Measurements from ENCODE around the gene DNAJB5. TPM values are rescaled to one million over a fixed set of nuclear protein-coding genes. Genes with fewer than 3 reads are reported as not detected.

The DNAJB5 gene
- polyA plus RNA-seq, 1 experiment = 5.1 TPM

- H3K9me3 ChIP-seq (ENCODE audit: control insufficient read depth, insufficient read depth, low read length) = peaks cover 5% of the 10 kb centered on the region
- H3K27ac ChIP-seq (ENCODE audit: low read depth, low read length) = no peak overlapping the region
- DNase-seq (ENCODE audit: low read depth, low spot score) = no peak
- H3K27me3 ChIP-seq (ENCODE audit: control insufficient read depth, insufficient read depth, low read length) = no peaks in the 10 kb centered on the region
- ChIA-PET POLR2A (no interaction called here), CTCF (interaction anchor here (0.9 kb wide), 1 partner anchor 21 kb away, joined by 3 read pairs; no protein-coding TSS in a partner anchor)
- H3K4me3 ChIP-seq (ENCODE audit: low read depth, low read length) = no peak overlapping the region
- TF ChIP-seq CTCF (IDR thresholded peaks at IDR 0.05; ENCODE audit: low read depth, low read length) = no peak
Measured at GRCh38 chr9:35029852-35030251, 40.3 kb downstream of the DNAJB5 start.

- peaks cover 5% of the 10 kb centered on the region for H3K9me3 ChIP-seq (ENCODE audit: control insufficient read depth, insufficient read depth, low read length)
- ChIA-PET POLR2A (interaction anchor here (0.6 kb wide), 1 partner anchor 36 kb away, joined by 9 read pairs; no protein-coding TSS in a partner anchor), CTCF (interaction anchor here (0.9 kb wide), 1 partner anchor 133 kb away, joined by 3 read pairs; no protein-coding TSS in a partner anchor)
- DNase-seq (ENCODE audit: low read depth, low spot score) = no peak
- no peak overlapping the region for H3K4me3 ChIP-seq (ENCODE audit: low read depth, low read length)
- H3K27ac ChIP-seq (ENCODE audit: low read depth, low read length) = no peak overlapping the region
- TF ChIP-seq CTCF (IDR thresholded peaks at IDR 0.05; ENCODE audit: low read depth, low read length) = no peak
- no peaks in the 10 kb centered on the region for H3K27me3 ChIP-seq (ENCODE audit: control insufficient read depth, insufficient read depth, low read length)
Measured at GRCh38 chr9:35033101-35033500, 43.6 kb downstream of the DNAJB5 start.

GRCh38 chr9:35035851-35036701 lies 46.5 kb downstream of the DNAJB5 start:
- Histone ChIP-seq H3K4me3 (ENCODE audit: low read depth, low read length) (peak overlapping the region; percentile 37), H3K9me3 (ENCODE audit: control insufficient read depth, insufficient read depth, low read length) (no peaks in the 10 kb centered on the region; the same call in 1 of the 2 replicates), H3K27me3 (ENCODE audit: control insufficient read depth, insufficient read depth, low read length) (no peaks in the 10 kb centered on the region), H3K27ac (ENCODE audit: low read depth, low read length) (no peak overlapping the region)
- no peak for TF ChIP-seq CTCF (IDR thresholded peaks at IDR 0.05; ENCODE audit: low read depth, low read length)
- DNase-seq (ENCODE audit: low read depth, low spot score) = no peak
- POLR2A ChIA-PET = interaction anchor here (0.7 to 0.8 kb wide), 3 partner anchors 37 to 214 kb away, joined by 3 to 8 read pairs (median 3); partner anchors contain the start of genes DNAJB5 and VCP
- CTCF ChIA-PET = interaction anchor here (1.0 to 2.5 kb wide), 2 partner anchors 16 to 137 kb away, joined by 13 to 15 read pairs; no protein-coding TSS in a partner anchor

GRCh38 chr9:35042081-35042604 lies 52.6 kb downstream of the DNAJB5 start:
- ChIA-PET POLR2A (interaction anchor here (1.4 kb wide), 1 partner anchor 30 kb away, joined by 4 read pairs; the partner anchor contains the start of gene VCP), CTCF (interaction anchor here (1.2 to 3.8 kb wide), 2 partner anchors 10 to 54 kb away, joined by 3 to 20 read pairs; partner anchors contain the start of gene PIGO)
- TF ChIP-seq CTCF (IDR thresholded peaks at IDR 0.05; ENCODE audit: low read depth, low read length) = no peak
- Histone ChIP-seq H3K27me3 (ENCODE audit: control insufficient read depth, insufficient read depth, low read length) (no peaks in the 10 kb centered on the region), H3K27ac (ENCODE audit: low read depth, low read length) (no peak overlapping the region), H3K9me3 (ENCODE audit: control insufficient read depth, insufficient read depth, low read length) (no peaks in the 10 kb centered on the region), H3K4me3 (ENCODE audit: low read depth, low read length) (no peak overlapping the region)
- no peak for DNase-seq (ENCODE audit: low read depth, low spot score)

All from AG04450 (cell line).